Cortex of kidney (tissue), 1 donor: Measurements from ENCODE around the gene KCND2.

Source experiments
- DNase-seq: peaks from one replicate; lab custom pipeline; 2025; lab: John Stamatoyannopoulos, UW

Gene KCND2

GRCh38 chr7:120311028-120311788 lies 38.2 kb downstream of the KCND2 start:
- no peak for DNase-seq

GRCh38 chr7:120320218-120320961 lies 47.4 kb downstream of the KCND2 start:
- no peak for DNase-seq

- DNase-seq, result no peak
These were observed 54.1 kb downstream of the KCND2 start for GRCh38 chr7:120327054-120327453.

GRCh38 chr7:120332433-120332832 lies 59.5 kb downstream of the KCND2 start:
- DNase-seq, result no peak

- DNase-seq, result no peak
These were observed 61.5 kb downstream of the KCND2 start for GRCh38 chr7:120334475-120334874.

GRCh38 chr7:120337308-120337907 lies 64.4 kb downstream of the KCND2 start:
- no peak for DNase-seq

GRCh38 chr7:120344276-120344675 lies 71.3 kb downstream of the KCND2 start:
- no peak for DNase-seq

GRCh38 chr7:120353171-120353570 lies 80.2 kb downstream of the KCND2 start:
- DNase-seq, result no peak

GRCh38 chr7:120360918-120361317 lies 87.9 kb downstream of the KCND2 start:
- DNase-seq, result no peak

- no peak for DNase-seq
These were observed 90.4 kb downstream of the KCND2 start for GRCh38 chr7:120363414-120363813.

GRCh38 chr7:120370954-120371353 lies 98.0 kb downstream of the KCND2 start:
- no peak for DNase-seq

- no peak for DNase-seq
These were observed 100.2 kb downstream of the KCND2 start for GRCh38 chr7:120373174-120373573.

- no peak for DNase-seq
These were observed 121.6 kb downstream of the KCND2 start for GRCh38 chr7:120394595-120394994.

- no peak for DNase-seq
These were observed 122.6 kb downstream of the KCND2 start for GRCh38 chr7:120395526-120396019.

- no peak for DNase-seq
These were observed 125.5 kb downstream of the KCND2 start for GRCh38 chr7:120398284-120399000.

GRCh38 chr7:120400806-120401455 lies 128.0 kb downstream of the KCND2 start:
- DNase-seq, result no peak

GRCh38 chr7:120402079-120402767 lies 129.2 kb downstream of the KCND2 start:
- DNase-seq, result no peak

- no peak for DNase-seq
These were observed 129.8 kb downstream of the KCND2 start for GRCh38 chr7:120402801-120403200.

- no peak for DNase-seq
These were observed 131.1 kb downstream of the KCND2 start for GRCh38 chr7:120404042-120404441.

- no peak for DNase-seq
These were observed 132.7 kb downstream of the KCND2 start for GRCh38 chr7:120405652-120406051.

GRCh38 chr7:120407010-120407409 lies 134.0 kb downstream of the KCND2 start:
- DNase-seq, result no peak
